GM12878 (cell line): ENCODE results near the gene ELN.

ENCODE experiments used
- CREM ChIP-seq: IDR thresholded peaks from 2 replicates; pipeline ENCODE4 v1.6.1; 2014; ENCODE audit warnings: antibody characterized with exemption, low read depth
- FOS ChIP-seq: IDR thresholded peaks from 3 replicates; pipeline ENCODE4 v1.6.1; 2011; ENCODE audit warnings: borderline replicate concordance; ENCODE audit not compliant: insufficient read length; ENCODE audit errors: extremely low read depth
- GABPA ChIP-seq: IDR thresholded peaks from 2 replicates; pipeline ENCODE4 v1.6.1; 2014; ENCODE audit warnings: antibody characterized with exemption, low read depth, mild to moderate bottlenecking, inconsistent platforms
- HDAC2 ChIP-seq: fragments of 200-600 bp; sonication (generic); IDR thresholded peaks from 2 replicates; pipeline ENCODE4 v1.6.1; 2017
- POLR2AphosphoS5 ChIP-seq: IDR thresholded peaks from 2 replicates; pipeline ENCODE4 v1.6.1; 2011; ENCODE audit warnings: mild to moderate bottlenecking, low read length, inconsistent platforms
- SMC3 ChIP-seq: IDR thresholded peaks from 2 replicates; pipeline ENCODE4 v1.6.1; 2011; ENCODE audit warnings: low read length, improper control_type of control experiment, borderline replicate concordance
- SP1 ChIP-seq: IDR thresholded peaks from one replicate; pipeline ENCODE4 v1.6.1; 2011; ENCODE audit warnings: low read depth, low read length
- SRF ChIP-seq, 2 experiments: IDR thresholded peaks; 2 replicates each; pipeline ENCODE4 v1.6.1; 2011; ENCODE audit warnings: low read depth in 2 of 2, low read length in 2 of 2, mild to moderate bottlenecking in 1 of 2, moderate library complexity in 1 of 2
- TAF1 ChIP-seq: IDR thresholded peaks from 2 replicates; pipeline ENCODE4 v1.6.1; 2011; ENCODE audit warnings: mild to moderate bottlenecking, low read depth, low read length, borderline replicate concordance
- TF ChIP-seq, protein P1 (sequence below), 3 experiments: IDR thresholded peaks in 2 of 3; conservative IDR thresholded peaks in 1 of 3; 2 replicates each; pipeline ENCODE4 v1.5.1; 2011; ENCODE audit warnings: low read depth in 3 of 3, low read length in 3 of 3, mild to moderate bottlenecking in 3 of 3, control low read depth in 2 of 3, moderate library complexity in 2 of 3, inconsistent platforms in 1 of 3, mixed read lengths in 1 of 3; ENCODE audit not compliant: control insufficient read depth in 2 of 3, insufficient read depth in 1 of 3; ENCODE audit errors: extremely low read depth in 1 of 3
- TF ChIP-seq, protein P2 (sequence below): fragments of 150-350 bp; IDR thresholded peaks from 2 replicates; pipeline ENCODE4 v1.6.1; 2014; ENCODE audit warnings: mild to moderate bottlenecking, low read depth, low read length

- TF ChIP-seq, protein P1, sequence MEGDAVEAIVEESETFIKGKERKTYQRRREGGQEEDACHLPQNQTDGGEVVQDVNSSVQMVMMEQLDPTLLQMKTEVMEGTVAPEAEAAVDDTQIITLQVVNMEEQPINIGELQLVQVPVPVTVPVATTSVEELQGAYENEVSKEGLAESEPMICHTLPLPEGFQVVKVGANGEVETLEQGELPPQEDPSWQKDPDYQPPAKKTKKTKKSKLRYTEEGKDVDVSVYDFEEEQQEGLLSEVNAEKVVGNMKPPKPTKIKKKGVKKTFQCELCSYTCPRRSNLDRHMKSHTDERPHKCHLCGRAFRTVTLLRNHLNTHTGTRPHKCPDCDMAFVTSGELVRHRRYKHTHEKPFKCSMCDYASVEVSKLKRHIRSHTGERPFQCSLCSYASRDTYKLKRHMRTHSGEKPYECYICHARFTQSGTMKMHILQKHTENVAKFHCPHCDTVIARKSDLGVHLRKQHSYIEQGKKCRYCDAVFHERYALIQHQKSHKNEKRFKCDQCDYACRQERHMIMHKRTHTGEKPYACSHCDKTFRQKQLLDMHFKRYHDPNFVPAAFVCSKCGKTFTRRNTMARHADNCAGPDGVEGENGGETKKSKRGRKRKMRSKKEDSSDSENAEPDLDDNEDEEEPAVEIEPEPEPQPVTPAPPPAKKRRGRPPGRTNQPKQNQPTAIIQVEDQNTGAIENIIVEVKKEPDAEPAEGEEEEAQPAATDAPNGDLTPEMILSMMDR (IDR thresholded peaks at IDR 0.05 in 2 of 3, conservative IDR thresholded peaks at IDR 0.05 in 1 of 3; ENCODE audit: control insufficient read depth in 2 of 3, extremely low read depth in 1 of 3, insufficient read depth in 1 of 3, low read depth in 3 of 3, low read length in 3 of 3): no peak
- TF ChIP-seq GABPA (no peak), FOS (no peak), TAF1 (no peak), HDAC2 (no peak), POLR2AphosphoS5 (no peak), SRF (IDR thresholded peaks at IDR 0.05; ENCODE audit: low read depth in 2 of 2, low read length in 2 of 2) (no peak), SP1 (no peak), SMC3 (no peak), CREM (no peak)
- TF ChIP-seq, protein P2, sequence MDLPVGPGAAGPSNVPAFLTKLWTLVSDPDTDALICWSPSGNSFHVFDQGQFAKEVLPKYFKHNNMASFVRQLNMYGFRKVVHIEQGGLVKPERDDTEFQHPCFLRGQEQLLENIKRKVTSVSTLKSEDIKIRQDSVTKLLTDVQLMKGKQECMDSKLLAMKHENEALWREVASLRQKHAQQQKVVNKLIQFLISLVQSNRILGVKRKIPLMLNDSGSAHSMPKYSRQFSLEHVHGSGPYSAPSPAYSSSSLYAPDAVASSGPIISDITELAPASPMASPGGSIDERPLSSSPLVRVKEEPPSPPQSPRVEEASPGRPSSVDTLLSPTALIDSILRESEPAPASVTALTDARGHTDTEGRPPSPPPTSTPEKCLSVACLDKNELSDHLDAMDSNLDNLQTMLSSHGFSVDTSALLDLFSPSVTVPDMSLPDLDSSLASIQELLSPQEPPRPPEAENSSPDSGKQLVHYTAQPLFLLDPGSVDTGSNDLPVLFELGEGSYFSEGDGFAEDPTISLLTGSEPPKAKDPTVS: no peak
These were observed 32.0 kb upstream of the ELN start for GRCh38 chr7:73995821-73996511.
